Activated CD8-positive, alpha-beta T cell treated with anti-CD3 and anti-CD28 coated beads for 36 hours (primary cell): ENCODE data around the gene MMP21. TPM values are rescaled to one million over a fixed set of nuclear protein-coding genes. Genes with fewer than 3 reads are reported as not detected.

Experiments used
- ATAC-seq: fragments of 200-7000 bp; cut with Tn5 transposase; one replicate; pipeline ENCODE4 v1.10.0; 2021; ENCODE audit warnings: mild to moderate bottlenecking, moderate library complexity
- CTCF ChIA-PET: fragments of 350-600 bp; sonication (Branson Sonifier 250); formaldehyde crosslinking; loops from one replicate; lab custom pipeline; 2021; ENCODE audit warnings: antibody characterized with exemption; lab: Charles Lee
- POLR2A ChIA-PET: fragments of 350-600 bp; sonication (Branson Sonifier 250); formaldehyde crosslinking; loops from one replicate; lab custom pipeline; 2021; ENCODE audit warnings: antibody characterized with exemption; lab: Charles Lee
- DNase-seq: peaks from one replicate; pipeline ENCODE4 v3.0.0-alpha.2; 2020
- H3K27ac Mint-ChIP-seq: one replicate; pipeline ENCODE4 v1.8.0; 2021; ENCODE audit warnings: mild to moderate bottlenecking, mixed read lengths
- H3K27me3 Mint-ChIP-seq: one replicate; pipeline ENCODE4 v1.8.0; 2021; ENCODE audit warnings: mixed read lengths
- H3K36me3 Mint-ChIP-seq: one replicate; pipeline ENCODE4 v1.8.0; 2021; ENCODE audit warnings: low read depth, mixed read lengths
- H3K4me1 Mint-ChIP-seq: one replicate; pipeline ENCODE4 v1.8.0; 2021; ENCODE audit warnings: low read depth, mixed read lengths
- H3K4me3 Mint-ChIP-seq: one replicate; pipeline ENCODE4 v1.8.0; 2021; ENCODE audit warnings: mild to moderate bottlenecking, moderate library complexity, mixed read lengths
- H3K9me3 Mint-ChIP-seq: one replicate; pipeline ENCODE4 v1.8.0; 2021; ENCODE audit warnings: mixed read lengths
- intact Hi-C: fragments of 100-400 bp; cut with micrococcal nuclease; formaldehyde crosslinking; loops from one replicate; pipeline ENCODE4 v1.10.0; 2022
- total RNA-seq, 2 experiments: library from RNA; stranded (reverse); gene quantifications; one replicate each; pipeline ENCODE4 v1.2.3, GENCODE V29; 2021
- TF ChIP-seq, protein P1 (sequence below): fragments of 200-600 bp; IDR thresholded peaks from one replicate; pipeline ENCODE4 v1.8.0; 2022; ENCODE audit warnings: antibody characterized with exemption, mild to moderate bottlenecking

Gene MMP21
- total RNA-seq, 2 experiments from 2014 or later = not detected

GRCh38 chr10:125799451-125800182 lies 24.0 kb upstream of the MMP21 start:
- ChIA-PET CTCF (no interaction called here), POLR2A (interaction anchor here (0.9 kb wide), 1 partner anchor 14 kb away, joined by 3 read pairs; no protein-coding TSS in a partner anchor)
- no peak for DNase-seq
- no peak for ATAC-seq
- H3K4me1 Mint-ChIP-seq = peaks cover 4% of the 10 kb centered on the region
- H3K9me3 Mint-ChIP-seq = no peaks in the 10 kb centered on the region
- no peaks in the 10 kb centered on the region for H3K36me3 Mint-ChIP-seq
- no peak overlapping the region for H3K4me3 Mint-ChIP-seq
- no peaks in the 10 kb centered on the region for H3K27me3 Mint-ChIP-seq
- intact Hi-C loops = no loop called here
- no peak overlapping the region for H3K27ac Mint-ChIP-seq
- TF ChIP-seq, protein P1, sequence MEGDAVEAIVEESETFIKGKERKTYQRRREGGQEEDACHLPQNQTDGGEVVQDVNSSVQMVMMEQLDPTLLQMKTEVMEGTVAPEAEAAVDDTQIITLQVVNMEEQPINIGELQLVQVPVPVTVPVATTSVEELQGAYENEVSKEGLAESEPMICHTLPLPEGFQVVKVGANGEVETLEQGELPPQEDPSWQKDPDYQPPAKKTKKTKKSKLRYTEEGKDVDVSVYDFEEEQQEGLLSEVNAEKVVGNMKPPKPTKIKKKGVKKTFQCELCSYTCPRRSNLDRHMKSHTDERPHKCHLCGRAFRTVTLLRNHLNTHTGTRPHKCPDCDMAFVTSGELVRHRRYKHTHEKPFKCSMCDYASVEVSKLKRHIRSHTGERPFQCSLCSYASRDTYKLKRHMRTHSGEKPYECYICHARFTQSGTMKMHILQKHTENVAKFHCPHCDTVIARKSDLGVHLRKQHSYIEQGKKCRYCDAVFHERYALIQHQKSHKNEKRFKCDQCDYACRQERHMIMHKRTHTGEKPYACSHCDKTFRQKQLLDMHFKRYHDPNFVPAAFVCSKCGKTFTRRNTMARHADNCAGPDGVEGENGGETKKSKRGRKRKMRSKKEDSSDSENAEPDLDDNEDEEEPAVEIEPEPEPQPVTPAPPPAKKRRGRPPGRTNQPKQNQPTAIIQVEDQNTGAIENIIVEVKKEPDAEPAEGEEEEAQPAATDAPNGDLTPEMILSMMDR = no peak

GRCh38 chr10:125797994-125798662 lies 22.5 kb upstream of the MMP21 start:
- no peak overlapping the region for H3K4me3 Mint-ChIP-seq
- no peaks in the 10 kb centered on the region for H3K9me3 Mint-ChIP-seq
- H3K36me3 Mint-ChIP-seq = peaks cover 2% of the 10 kb centered on the region
- DNase-seq (no peak), ATAC-seq (no peak)
- intact Hi-C loops = no loop called here
- H3K4me1 Mint-ChIP-seq = peaks cover 4% of the 10 kb centered on the region
- ChIA-PET CTCF (no interaction called here), POLR2A (no interaction called here)
- TF ChIP-seq, protein P1 = no peak
- H3K27ac Mint-ChIP-seq = no peak overlapping the region
- H3K27me3 Mint-ChIP-seq = no peaks in the 10 kb centered on the region

GRCh38 chr10:125797424-125797823 lies 21.8 kb upstream of the MMP21 start:
- Mint-ChIP-seq H3K4me1 (no peaks in the 10 kb centered on the region), H3K4me3 (no peak overlapping the region), H3K36me3 (peaks cover 7% of the 10 kb centered on the region), H3K27me3 (no peaks in the 10 kb centered on the region), H3K9me3 (no peaks in the 10 kb centered on the region), H3K27ac (no peak overlapping the region)
- ATAC-seq (no peak), DNase-seq (no peak)
- TF ChIP-seq, protein P1 = no peak
- intact Hi-C loops = no loop called here
- ChIA-PET POLR2A (no interaction called here), CTCF (no interaction called here)

DNA sequence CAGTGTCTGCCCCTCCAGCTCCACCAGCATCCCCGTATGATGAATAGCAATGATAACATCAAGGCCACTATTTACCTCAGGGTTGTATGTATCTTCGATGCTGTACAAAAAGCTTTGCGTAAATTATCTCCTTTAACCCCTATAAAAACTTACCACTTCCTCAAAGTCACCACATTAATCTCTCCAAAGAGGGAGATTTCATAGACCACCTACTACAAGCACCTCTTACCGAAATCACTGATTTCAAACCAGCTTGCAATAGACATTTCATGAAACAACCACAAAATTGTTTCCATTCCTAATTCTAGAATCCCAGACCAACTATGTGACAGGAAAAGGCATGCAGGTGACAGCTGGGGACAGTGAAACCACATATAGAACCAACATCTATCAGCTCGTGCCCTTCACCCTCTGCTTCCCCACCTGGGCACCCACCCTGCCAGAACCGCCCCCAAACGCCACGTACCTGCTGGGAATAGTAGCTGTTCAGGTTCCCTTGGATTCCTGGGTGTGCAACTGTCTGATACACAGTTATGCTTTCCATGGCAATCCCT lies 20.1 kb upstream of the MMP21 start:
- intact Hi-C loops = no loop called here
- Mint-ChIP-seq H3K27me3 (no peaks in the 10 kb centered on the region), H3K4me1 (no peaks in the 10 kb centered on the region), H3K9me3 (no peaks in the 10 kb centered on the region), H3K27ac (no peak overlapping the region), H3K4me3 (no peak overlapping the region), H3K36me3 (peaks cover 14% of the 10 kb centered on the region)
- TF ChIP-seq, protein P1 = no peak
- no peak for DNase-seq
- no peak for ATAC-seq
- CTCF ChIA-PET = interaction anchor here (1.4 kb wide), 1 partner anchor 40 kb away, joined by 3 read pairs; no protein-coding TSS in a partner anchor
- POLR2A ChIA-PET = interaction anchor here (0.6 to 1.8 kb wide), 4 partner anchors 14 to 552 kb away, joined by 3 read pairs; no protein-coding TSS in a partner anchor
